Activated T-cell treated with anti-CD3 and anti-CD28 coated beads, Interleukin-2, amount 50 U/mL, for 24 hours (primary cell): Measurements from ENCODE around the gene METTL24.
"Not testable (repeated sequence)": the region's sequence is repeated elsewhere in the genome, so short reads cannot be mapped to it uniquely, and the experiment has no call there.

ENCODE experiments used
- DNase-seq: peaks from one replicate; pipeline ENCODE4 v3.0.0-alpha.2; 2020
- H3K27ac Mint-ChIP-seq: 2 replicates; pipeline ENCODE4 v1.8.0; 2020; ENCODE audit warnings: mild to moderate bottlenecking, mixed read lengths
- H3K27me3 Mint-ChIP-seq: 2 replicates; pipeline ENCODE4 v1.8.0; 2020; ENCODE audit warnings: mixed read lengths
- H3K36me3 Mint-ChIP-seq: 2 replicates; pipeline ENCODE4 v1.8.0; 2020; ENCODE audit warnings: low read depth, mixed read lengths
- H3K4me1 Mint-ChIP-seq: 2 replicates; pipeline ENCODE4 v1.8.0; 2020; ENCODE audit warnings: low read depth, mixed read lengths
- H3K4me3 Mint-ChIP-seq: 2 replicates; pipeline ENCODE4 v1.8.0; 2020; ENCODE audit warnings: mild to moderate bottlenecking, moderate library complexity, mixed read lengths
- H3K9me3 Mint-ChIP-seq: 2 replicates; pipeline ENCODE4 v1.8.0; 2020; ENCODE audit warnings: mixed read lengths

The METTL24 gene

DNA sequence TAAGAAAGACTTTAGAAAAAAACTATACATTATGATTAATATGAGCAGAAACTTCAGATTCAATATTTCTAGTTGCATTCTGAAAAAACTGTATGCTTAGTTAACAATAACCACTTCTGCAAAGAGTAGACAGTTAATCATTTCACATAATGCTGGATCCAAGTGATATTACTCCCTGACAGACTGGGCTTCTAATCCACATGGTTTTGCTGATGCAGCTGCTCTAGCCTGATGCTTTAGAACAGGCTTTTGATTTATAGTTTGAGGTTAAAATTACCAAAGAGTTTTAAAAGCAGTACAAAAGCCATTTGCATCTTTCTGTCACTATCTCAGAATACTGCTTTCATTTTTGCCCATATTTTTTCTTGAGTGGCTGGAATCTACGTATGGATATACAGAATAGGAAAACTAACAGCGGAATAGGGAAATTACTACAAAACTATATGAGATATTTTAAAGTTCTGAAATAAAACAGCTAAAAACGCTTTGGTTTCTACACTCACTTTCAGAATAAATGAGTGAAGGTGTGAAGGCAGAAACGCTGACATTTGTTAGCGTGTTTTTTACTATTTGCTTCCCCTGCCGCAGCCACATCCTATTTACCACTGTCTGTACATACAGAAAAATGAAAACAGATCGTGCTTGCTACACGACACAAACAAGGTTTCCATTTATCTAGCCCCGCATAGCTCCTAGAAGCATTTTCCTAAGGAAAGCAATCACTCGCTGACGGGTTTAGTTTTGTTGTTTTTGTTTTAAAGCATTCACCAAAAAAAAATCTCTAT is 61.7 kb downstream of the METTL24 start:
- Mint-ChIP-seq H3K4me1 (peaks cover 22% of the 10 kb centered on the region), H3K27ac (no peak overlapping the region), H3K9me3 (no peaks in the 10 kb centered on the region), H3K36me3 (no peaks in the 10 kb centered on the region), H3K4me3 (peak overlapping the region; percentile 56), H3K27me3 (peaks cover 46% of the 10 kb centered on the region)
- no peak for DNase-seq

DNA sequence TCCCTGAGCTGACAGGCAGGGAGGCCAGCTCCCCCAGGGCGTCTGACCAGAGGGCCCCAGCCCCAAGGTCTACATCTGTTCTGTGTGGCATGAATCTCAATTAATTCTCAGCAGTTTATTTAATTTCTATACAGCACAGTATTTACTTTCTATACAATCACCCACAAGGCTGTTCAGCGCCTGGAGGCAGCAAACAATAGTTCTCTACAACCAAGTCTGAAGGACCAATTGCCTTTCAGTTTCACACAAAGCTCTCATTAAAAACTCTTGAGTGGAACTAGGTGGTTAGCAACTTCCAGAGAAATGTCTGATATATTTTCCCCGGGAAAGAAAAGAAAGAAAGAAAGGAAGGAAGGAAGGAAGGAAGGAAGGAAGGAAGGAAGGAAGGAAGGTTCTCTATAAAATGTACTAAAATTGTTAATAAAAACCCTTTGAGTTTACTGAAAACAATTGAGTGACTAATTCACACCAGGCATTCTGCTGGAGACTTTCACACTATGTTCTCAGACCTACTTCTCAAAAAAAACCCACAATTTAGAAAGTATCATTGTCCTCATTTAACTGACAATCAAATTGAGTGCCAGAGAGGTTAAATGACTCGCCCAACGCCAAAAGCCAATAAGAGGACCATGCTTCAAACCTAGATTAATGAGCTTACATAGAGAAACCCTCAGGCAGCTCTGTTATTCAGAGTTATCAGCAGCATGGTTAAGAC is 62.5 kb downstream of the METTL24 start:
- Mint-ChIP-seq H3K9me3 (peaks cover 2% of the 10 kb centered on the region), H3K27me3 (peaks cover 46% of the 10 kb centered on the region), H3K4me3 (peak overlapping the region; percentile 7), H3K4me1 (peaks cover 22% of the 10 kb centered on the region), H3K36me3 (no peaks in the 10 kb centered on the region), H3K27ac (peak overlapping the region; percentile 22)
- DNase-seq: no peak

DNA sequence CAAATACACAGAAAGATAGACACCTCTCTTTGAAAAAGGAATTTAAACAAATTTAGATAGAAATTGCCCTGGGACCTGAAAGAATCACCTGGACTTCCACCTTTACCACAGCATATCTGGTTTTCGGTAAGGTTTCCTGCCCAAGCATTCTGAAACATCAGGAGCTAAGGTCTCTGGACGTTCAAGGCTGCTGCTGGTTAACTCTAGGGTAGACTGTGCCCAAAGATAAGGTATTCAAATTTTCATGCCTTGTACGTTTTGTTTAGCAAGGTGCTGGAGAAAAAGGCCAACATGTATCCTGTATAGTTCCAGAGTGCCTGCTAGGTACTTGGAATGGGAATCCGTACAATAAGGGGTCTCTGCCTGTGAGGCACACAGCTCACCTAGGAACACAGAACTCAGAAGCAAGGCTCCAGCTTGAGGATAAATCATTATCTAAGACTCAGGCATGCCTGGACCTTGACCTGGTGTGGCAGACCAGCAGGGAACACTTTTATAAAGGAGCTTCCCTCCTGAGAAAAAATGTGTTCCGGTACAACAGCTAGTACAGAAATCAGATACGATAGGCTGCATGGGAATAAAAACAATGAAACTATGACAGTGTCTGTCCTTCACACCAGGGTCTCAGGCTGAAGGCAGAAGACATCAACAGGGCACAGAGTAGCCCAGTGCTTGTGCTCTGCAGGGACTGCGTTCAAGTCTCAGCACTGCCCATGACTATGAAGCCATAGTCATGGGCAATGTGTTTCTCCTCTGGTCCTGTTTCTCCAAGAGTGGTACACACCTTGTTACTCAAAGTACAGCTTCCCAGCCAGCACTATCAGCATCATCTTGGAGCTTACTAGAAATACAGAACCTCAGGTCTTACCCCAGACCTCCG is 70.4 kb downstream of the METTL24 start:
- H3K9me3 Mint-ChIP-seq: peaks cover 5% of the 10 kb centered on the region
- H3K36me3 Mint-ChIP-seq: no peaks in the 10 kb centered on the region
- DNase-seq: no peak
- H3K27ac Mint-ChIP-seq: no peak overlapping the region
- H3K4me1 Mint-ChIP-seq: no peaks in the 10 kb centered on the region
- H3K27me3 Mint-ChIP-seq: peaks cover 18% of the 10 kb centered on the region
- H3K4me3 Mint-ChIP-seq: no peak overlapping the region

DNA sequence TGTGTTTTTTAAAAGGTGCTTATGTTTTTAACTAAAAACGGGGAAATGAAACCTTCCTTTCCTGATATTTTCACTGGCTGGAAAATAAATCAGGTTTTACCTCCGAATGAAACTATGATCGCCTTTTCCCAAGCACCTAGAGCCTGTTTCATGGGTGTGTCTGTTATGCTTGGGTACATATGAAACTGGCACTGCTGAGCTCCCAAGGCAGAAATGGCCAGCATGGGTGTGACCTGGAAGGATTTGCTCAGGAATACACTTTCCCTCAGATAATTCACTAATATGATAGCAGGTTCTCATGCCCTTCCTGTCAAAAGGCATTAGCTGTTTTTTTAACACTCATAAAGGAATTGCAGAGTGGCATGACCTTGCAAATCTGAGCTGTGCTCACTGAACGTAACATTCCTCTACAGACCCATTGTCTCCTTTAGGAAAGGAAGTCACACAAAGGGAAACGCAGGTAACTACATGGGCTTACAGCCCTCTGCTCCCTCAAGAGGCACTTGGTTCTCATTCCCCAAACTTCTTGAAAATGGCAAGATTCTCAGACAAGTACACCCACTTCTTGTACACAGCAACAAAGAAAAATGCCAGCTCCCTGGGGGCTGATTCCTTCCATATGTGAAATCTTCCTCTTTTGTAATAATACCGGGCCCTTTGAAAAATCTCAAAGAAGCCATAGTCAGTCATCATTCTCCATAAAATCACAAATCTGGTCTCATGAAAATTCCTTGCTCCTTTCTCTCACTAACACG is 72.7 kb downstream of the METTL24 start:
- Mint-ChIP-seq H3K4me1 (no peaks in the 10 kb centered on the region), H3K36me3 (no peaks in the 10 kb centered on the region), H3K27me3 (peaks cover 14% of the 10 kb centered on the region), H3K27ac (no peak overlapping the region), H3K9me3 (peaks cover 2% of the 10 kb centered on the region), H3K4me3 (no peak overlapping the region)
- DNase-seq: no peak

DNA sequence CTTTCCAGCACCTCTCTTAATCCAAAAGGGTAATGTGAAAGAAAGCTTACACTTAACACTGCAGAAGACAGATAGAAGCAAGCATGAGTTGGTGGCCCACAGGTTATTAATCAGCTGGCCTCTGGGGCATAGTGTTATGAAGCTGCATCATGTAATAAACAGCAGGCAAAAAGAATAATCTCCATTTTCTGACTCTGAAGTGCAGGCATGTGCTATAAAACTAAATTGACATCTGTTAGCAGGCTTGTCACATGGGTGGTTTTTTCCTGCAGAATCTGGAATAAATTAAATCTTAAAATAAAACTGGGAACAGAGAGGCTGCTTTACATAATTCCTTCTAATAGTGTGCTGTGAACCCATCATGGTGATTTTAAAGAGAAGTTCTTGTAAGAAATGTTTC is 73.3 kb downstream of the METTL24 start:
- Mint-ChIP-seq H3K27ac (no peak overlapping the region), H3K4me1 (no peaks in the 10 kb centered on the region), H3K36me3 (no peaks in the 10 kb centered on the region), H3K4me3 (no peak overlapping the region), H3K27me3 (peaks cover 14% of the 10 kb centered on the region), H3K9me3 (peaks cover 2% of the 10 kb centered on the region)
- DNase-seq: no peak

DNA sequence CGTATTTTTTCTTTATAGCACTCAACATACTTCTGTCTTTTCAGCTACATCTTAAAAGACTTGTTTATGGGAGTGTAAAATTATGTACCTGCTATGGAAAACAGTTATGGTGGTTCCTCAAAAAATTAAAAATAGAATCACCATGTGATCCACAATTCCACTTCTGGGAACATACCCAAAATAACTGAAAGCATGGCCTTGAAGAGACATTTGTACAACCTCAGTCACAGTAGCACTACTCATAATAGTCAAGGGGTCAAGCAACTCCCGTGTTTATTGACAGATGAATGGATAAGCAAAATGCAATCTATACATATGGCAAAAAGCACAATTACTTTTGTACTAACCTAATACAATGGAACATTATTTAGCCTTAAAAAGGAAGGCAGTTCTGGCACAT is 74.5 kb downstream of the METTL24 start:
- H3K4me1 Mint-ChIP-seq: no peaks in the 10 kb centered on the region
- peaks cover 14% of the 10 kb centered on the region for H3K27me3 Mint-ChIP-seq
- H3K36me3 Mint-ChIP-seq: no peaks in the 10 kb centered on the region
- DNase-seq: no peak
- H3K4me3 Mint-ChIP-seq: no peak overlapping the region
- H3K9me3 Mint-ChIP-seq: no peaks in the 10 kb centered on the region
- no peak overlapping the region for H3K27ac Mint-ChIP-seq

DNA sequence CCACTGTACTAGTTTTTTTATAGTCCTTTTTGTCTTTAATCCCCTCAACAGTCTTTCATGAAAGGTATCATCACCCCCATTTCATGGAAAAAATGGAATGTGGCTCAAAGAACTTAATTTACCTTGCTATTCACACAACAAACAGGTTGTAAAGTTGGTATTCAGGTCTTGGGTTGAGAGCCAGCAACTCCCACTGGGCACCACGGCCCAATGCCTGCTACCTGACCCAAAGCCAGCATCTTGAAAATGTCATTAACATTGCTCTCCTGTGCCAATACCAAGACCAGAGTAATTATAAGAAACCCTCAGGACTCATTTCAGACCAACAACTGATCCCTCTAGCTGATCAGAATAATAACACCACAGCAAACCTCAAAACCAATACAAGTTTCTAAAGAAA is 75.7 kb downstream of the METTL24 start:
- Mint-ChIP-seq H3K27me3 (peaks cover 14% of the 10 kb centered on the region), H3K4me1 (no peaks in the 10 kb centered on the region), H3K4me3 (no peak overlapping the region), H3K36me3 (no peaks in the 10 kb centered on the region), H3K9me3 (no peaks in the 10 kb centered on the region), H3K27ac (no peak overlapping the region)
- no peak for DNase-seq

DNA sequence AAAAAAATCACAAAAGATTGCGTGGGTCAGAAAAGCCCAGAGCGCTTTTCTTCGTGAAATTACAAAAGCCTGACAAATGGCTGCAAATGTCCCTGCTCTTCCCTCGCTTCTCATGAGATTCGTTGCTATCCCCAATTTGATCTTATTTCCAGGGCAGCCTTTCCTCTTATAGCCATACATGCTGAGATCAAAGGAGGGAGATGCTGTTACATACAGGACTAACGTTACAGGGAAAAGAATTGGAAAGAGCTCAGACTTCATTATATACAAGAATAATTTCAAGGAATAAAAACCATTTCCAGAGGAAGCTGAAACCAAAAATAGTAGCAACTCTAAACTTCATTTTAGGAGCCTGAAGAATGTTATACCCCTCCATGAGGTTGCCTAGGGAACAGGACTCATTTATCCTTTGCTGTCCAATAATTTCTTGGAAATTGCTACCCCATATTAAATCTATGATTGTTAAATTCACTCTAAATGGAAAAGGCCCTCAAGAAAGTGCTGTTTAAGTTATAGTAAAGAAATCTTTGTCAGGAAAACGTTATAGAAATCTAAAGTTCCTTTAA is 81.0 kb downstream of the METTL24 start:
- no peaks in the 10 kb centered on the region for H3K4me1 Mint-ChIP-seq
- no peak for DNase-seq
- H3K4me3 Mint-ChIP-seq: no peak overlapping the region
- H3K27me3 Mint-ChIP-seq: peaks cover 8% of the 10 kb centered on the region
- H3K9me3 Mint-ChIP-seq: no peaks in the 10 kb centered on the region
- H3K27ac Mint-ChIP-seq: no peak overlapping the region
- no peaks in the 10 kb centered on the region for H3K36me3 Mint-ChIP-seq

DNA sequence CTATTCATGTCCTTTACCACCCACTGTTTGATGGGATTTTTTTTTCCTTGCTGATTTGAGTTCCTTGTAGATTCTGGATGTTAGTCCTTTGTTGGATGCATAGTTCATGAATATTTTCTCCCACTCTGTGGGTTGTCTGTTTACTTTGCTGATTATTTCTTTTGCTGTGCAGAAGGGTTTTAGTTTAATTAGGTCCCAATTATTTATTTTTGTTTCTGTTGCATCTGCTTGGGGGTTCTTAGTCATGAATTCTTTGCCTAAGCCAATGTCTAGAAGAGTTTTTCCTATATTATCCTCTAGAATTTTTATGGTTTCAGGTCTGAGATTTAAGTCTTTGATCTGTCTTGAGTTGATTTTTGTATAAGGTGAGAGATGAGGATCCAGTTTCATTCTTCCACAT is 85.4 kb downstream of the METTL24 start:
- H3K4me1 Mint-ChIP-seq, H3K4me3 Mint-ChIP-seq, H3K36me3 Mint-ChIP-seq, H3K9me3 Mint-ChIP-seq, H3K27ac Mint-ChIP-seq, DNase-seq: not testable (repeated sequence)
- H3K27me3 Mint-ChIP-seq: peaks cover 11% of the 10 kb centered on the region

DNA sequence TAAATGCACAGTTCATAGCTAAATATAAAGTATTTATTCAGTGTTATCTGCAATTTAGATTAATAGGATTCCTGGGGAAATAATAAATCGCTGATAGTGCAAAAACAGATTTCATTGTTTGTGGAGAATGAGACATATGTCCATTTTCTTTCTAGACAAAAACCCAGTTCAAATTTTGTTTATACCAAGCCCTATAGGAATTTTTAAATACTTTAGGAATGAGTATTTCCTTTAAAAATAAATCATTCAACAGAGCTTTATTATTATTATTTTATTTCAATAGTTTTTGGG is 86.5 kb downstream of the METTL24 start:
- Mint-ChIP-seq H3K4me3 (no peak overlapping the region), H3K4me1 (no peaks in the 10 kb centered on the region), H3K9me3 (peaks cover 2% of the 10 kb centered on the region), H3K27ac (no peak overlapping the region), H3K27me3 (peaks cover 11% of the 10 kb centered on the region), H3K36me3 (no peaks in the 10 kb centered on the region)
- no peak for DNase-seq

DNA sequence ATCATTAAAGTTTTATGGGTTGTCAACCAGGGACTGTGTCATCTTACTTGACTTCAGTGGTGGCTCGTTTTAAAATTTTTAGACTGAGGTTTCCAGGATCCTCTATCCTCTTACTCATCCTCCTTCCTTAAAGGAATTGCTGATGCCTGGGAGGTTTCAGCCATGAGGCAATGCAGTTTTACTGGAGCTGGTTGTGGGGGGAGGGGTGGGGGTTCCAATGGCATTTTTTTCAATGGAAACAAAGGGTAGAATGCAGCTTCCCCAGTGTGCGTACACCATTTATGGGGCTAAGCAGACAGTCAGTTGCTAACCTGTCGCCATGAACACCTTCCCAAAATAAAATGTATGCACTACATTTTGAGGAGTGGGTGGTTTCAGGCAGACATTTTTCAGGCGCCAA is 88.0 kb downstream of the METTL24 start:
- Mint-ChIP-seq H3K4me3 (no peak overlapping the region), H3K36me3 (no peaks in the 10 kb centered on the region), H3K4me1 (no peaks in the 10 kb centered on the region), H3K27me3 (peaks cover 11% of the 10 kb centered on the region), H3K9me3 (peaks cover 2% of the 10 kb centered on the region), H3K27ac (no peak overlapping the region)
- DNase-seq: no peak

DNA sequence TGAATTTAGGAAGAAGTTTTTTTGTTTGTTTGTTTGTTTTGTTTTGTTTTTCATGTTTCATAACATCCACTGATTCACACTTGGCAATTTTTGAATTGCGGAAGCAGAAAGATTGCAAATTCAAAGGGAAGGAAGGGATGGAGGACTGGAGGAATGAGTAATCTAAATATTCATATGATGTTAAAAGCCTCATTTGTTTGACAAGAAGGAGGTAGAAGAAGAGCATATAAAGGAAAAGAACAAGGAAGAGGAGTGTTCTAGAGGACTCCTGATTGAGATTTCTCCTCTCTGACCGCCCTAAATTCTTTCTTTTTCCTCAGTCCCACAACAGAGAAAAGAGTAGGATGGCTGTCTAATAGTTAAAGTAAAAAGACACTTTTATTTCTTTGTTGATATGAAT is 88.5 kb downstream of the METTL24 start:
- Mint-ChIP-seq H3K4me1 (no peaks in the 10 kb centered on the region), H3K36me3 (no peaks in the 10 kb centered on the region)

DNA sequence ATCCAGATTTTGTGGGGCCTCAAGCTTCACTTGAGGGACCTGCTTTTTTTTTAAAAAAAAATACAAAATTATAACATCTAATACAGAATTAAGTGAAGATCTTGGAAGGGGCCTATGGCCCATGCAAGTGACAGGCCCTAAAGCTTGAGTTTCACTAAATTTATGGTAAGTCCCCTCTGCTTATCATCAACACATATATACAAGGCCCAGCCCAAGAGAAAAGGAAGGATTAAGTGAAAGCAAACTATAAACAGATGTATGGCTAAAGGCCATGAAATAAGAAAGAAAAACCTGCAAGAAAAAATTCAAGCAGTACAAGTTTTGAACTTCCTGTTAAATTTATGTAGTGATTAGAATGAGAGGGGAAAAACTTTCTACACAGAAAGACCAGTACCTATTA is 91.2 kb downstream of the METTL24 start:
- Mint-ChIP-seq H3K27me3 (peaks cover 1% of the 10 kb centered on the region), H3K4me1 (no peaks in the 10 kb centered on the region), H3K36me3 (no peaks in the 10 kb centered on the region), H3K4me3 (no peak overlapping the region), H3K9me3 (peaks cover 2% of the 10 kb centered on the region), H3K27ac (no peak overlapping the region)
- DNase-seq: no peak

More for the DNA sequence above, 88.5 kb downstream of the METTL24 start:
- no peak for DNase-seq
- peaks cover 2% of the 10 kb centered on the region for H3K9me3 Mint-ChIP-seq
- no peak overlapping the region for H3K4me3 Mint-ChIP-seq
- peaks cover 11% of the 10 kb centered on the region for H3K27me3 Mint-ChIP-seq
- H3K27ac Mint-ChIP-seq: no peak overlapping the region

DNA sequence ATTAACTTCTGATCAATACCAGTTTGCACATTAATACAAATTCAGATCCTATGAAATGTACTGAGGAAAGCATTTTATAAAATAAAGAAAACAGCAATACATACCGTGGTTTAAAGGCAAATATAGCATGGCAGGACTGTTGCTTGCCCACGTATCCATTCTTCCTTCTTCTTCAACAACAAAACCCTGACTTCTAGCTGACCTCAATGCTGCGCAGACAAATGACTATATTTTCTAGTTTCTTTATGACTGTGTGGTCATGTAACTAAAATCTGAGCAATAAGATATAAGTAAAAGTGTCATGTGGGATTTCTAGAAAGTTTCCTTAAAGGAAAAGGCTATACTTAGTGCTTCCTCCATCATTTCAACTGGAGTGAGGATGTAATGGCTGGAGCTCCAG is 92.9 kb downstream of the METTL24 start:
- Mint-ChIP-seq H3K4me3 (no peak overlapping the region), H3K9me3 (peaks cover 5% of the 10 kb centered on the region), H3K36me3 (no peaks in the 10 kb centered on the region), H3K27me3 (no peaks in the 10 kb centered on the region), H3K4me1 (no peaks in the 10 kb centered on the region), H3K27ac (no peak overlapping the region)
- DNase-seq: no peak
